Activated CD4-positive, alpha-beta T cell treated with anti-CD3 and anti-CD28 coated beads for 24 hours (primary cell): ENCODE results near the gene BRF1.

ENCODE experiments used
- DNase-seq, 2 donors: peaks; one replicate each; pipeline ENCODE4 v3.0.0-alpha.2; 2020; ENCODE audit warnings: low read depth in 2 of 2

BRF1 gene

GRCh38 chr14:105173901-105174894, 126.6 kb downstream of the BRF1 start:
- no peak for DNase-seq

- no peak for DNase-seq
These were observed 127.7 kb downstream of the BRF1 start for GRCh38 chr14:105173145-105173544.

GRCh38 chr14:105172476-105172875, 128.3 kb downstream of the BRF1 start:
- no peak for DNase-seq

- DNase-seq = no peak
These were observed 129.7 kb downstream of the BRF1 start for GRCh38 chr14:105171004-105171673.

- DNase-seq = no peak
These were observed 130.8 kb downstream of the BRF1 start for GRCh38 chr14:105169776-105170655.

- peak in 1 of 2 donors; percentile 19 for DNase-seq
These were observed 131.8 kb downstream of the BRF1 start for GRCh38 chr14:105168979-105169507.

- DNase-seq = peak; percentile 23 to 46
These were observed 132.3 kb downstream of the BRF1 start, which contains the start of gene JAG2 for GRCh38 chr14:105168496-105168978. TSS of gene JAG2 (minus strand) at chr14:105168776. CDS start at chr14:105168420, 356 bp downstream.

GRCh38 chr14:105168093-105168420, 132.7 kb downstream of the BRF1 start:
- no peak for DNase-seq

- DNase-seq = no peak
These were observed 133.3 kb downstream of the BRF1 start for GRCh38 chr14:105167303-105168092.

GRCh38 chr14:105166571-105167302, 134.1 kb downstream of the BRF1 start:
- DNase-seq = no peak

- no peak for DNase-seq
These were observed 134.9 kb downstream of the BRF1 start for GRCh38 chr14:105165761-105166485.

GRCh38 chr14:105165134-105165704, 135.6 kb downstream of the BRF1 start:
- DNase-seq = no peak

GRCh38 chr14:105163040-105163742, 137.6 kb downstream of the BRF1 start:
- no peak for DNase-seq

- DNase-seq = no peak
These were observed 138.2 kb downstream of the BRF1 start for GRCh38 chr14:105162669-105162979.

- DNase-seq = no peak
These were observed 138.7 kb downstream of the BRF1 start for GRCh38 chr14:105161964-105162668.

- no peak for DNase-seq
These were observed 139.5 kb downstream of the BRF1 start for GRCh38 chr14:105161309-105161708.

GRCh38 chr14:105160776-105161175, 140.0 kb downstream of the BRF1 start:
- DNase-seq = no peak

GRCh38 chr14:105159344-105159743, 141.5 kb downstream of the BRF1 start:
- DNase-seq = no peak
